Stimulated activated CD8-positive, alpha-beta memory T cell treated with anti-CD3 and anti-CD28 coated beads, Interleukin-2, amount 100 ng/mL, for 1 hour (primary cell): Measurements from ENCODE around the gene BCDIN3D.
"Not testable (repeated sequence)": the region's sequence is repeated elsewhere in the genome, so short reads cannot be mapped to it uniquely, and the experiment has no call there.

Source experiments
- DNase-seq, 2 donors: peaks; one replicate each; pipeline ENCODE4 v3.0.0-alpha.2; 2020; ENCODE audit warnings: low read depth in 2 of 2

BCDIN3D gene

GRCh38 chr12:49860921-49861320 is 18.0 kb upstream of the BCDIN3D start:
- DNase-seq = not testable (repeated sequence)

GRCh38 chr12:49855890-49856289 is 13.0 kb upstream of the BCDIN3D start:
- not testable (repeated sequence) for DNase-seq

GRCh38 chr12:49854976-49855375 is 12.1 kb upstream of the BCDIN3D start:
- DNase-seq = no peak

- DNase-seq = no peak
Measured at GRCh38 chr12:49853671-49854070, 10.8 kb upstream of the BCDIN3D start.

- DNase-seq = no peak
Measured at GRCh38 chr12:49847161-49847560, 4.3 kb upstream of the BCDIN3D start.

- no peak for DNase-seq
Measured at GRCh38 chr12:49846032-49846431, 3.1 kb upstream of the BCDIN3D start.

- no peak for DNase-seq
Measured at GRCh38 chr12:49843876-49844437, 1.1 kb upstream of the BCDIN3D start.

GRCh38 chr12:49843411-49843810 is 505 bp upstream of the BCDIN3D start:
- no peak for DNase-seq

- no peak for DNase-seq
Measured at GRCh38 chr12:49838973-49839633, 3.8 kb downstream of the BCDIN3D start.

- no peak for DNase-seq
Measured at GRCh38 chr12:49832836-49833421, 10.0 kb downstream of the BCDIN3D start.

- DNase-seq = no peak
Measured at GRCh38 chr12:49831717-49832116, 11.2 kb downstream of the BCDIN3D start.

- peak; percentile 89 for DNase-seq
Measured at GRCh38 chr12:49828133-49829091, 14.5 kb downstream of the BCDIN3D start, which contains the start of gene NCKAP5L. TSS of gene NCKAP5L (minus strand) at chr12:49828413. CDS start at chr12:49804044, 24,369 bp downstream.

GRCh38 chr12:49827401-49828099 is 15.4 kb downstream of the BCDIN3D start:
- DNase-seq = no peak

- DNase-seq = no peak
Measured at GRCh38 chr12:49827051-49827400, 15.9 kb downstream of the BCDIN3D start.

GRCh38 chr12:49825971-49826421 is 16.9 kb downstream of the BCDIN3D start:
- DNase-seq = no peak

GRCh38 chr12:49825360-49825970 is 17.4 kb downstream of the BCDIN3D start:
- DNase-seq = no peak

GRCh38 chr12:49824895-49825294 is 18.0 kb downstream of the BCDIN3D start:
- no peak for DNase-seq

GRCh38 chr12:49824416-49824815 is 18.5 kb downstream of the BCDIN3D start:
- DNase-seq = no peak

GRCh38 chr12:49823951-49824350 is 19.0 kb downstream of the BCDIN3D start:
- no peak for DNase-seq

GRCh38 chr12:49823350-49823749 is 19.6 kb downstream of the BCDIN3D start:
- DNase-seq = no peak
